ENCODE results near the gene TAF4. TPM values are rescaled to one million over a fixed set of nuclear protein-coding genes. Genes with fewer than 3 reads are reported as not detected.
"Not testable (repeated sequence)": the region's sequence is repeated elsewhere in the genome, so short reads cannot be mapped to it uniquely, and the experiment has no call there.

TAF4 gene
- total RNA-seq, 2 experiments from 2014 or later = 20.7 to 21.2 TPM

GRCh38 chr20:62080249-62080990 is 14.7 kb upstream of the TAF4 start:
- ChIA-PET POLR2A (no interaction called here), CTCF (no interaction called here)

- ChIA-PET POLR2A (no interaction called here), CTCF (no interaction called here)
Observed at GRCh38 chr20:62079166-62079565, 13.5 kb upstream of the TAF4 start.

DNA sequence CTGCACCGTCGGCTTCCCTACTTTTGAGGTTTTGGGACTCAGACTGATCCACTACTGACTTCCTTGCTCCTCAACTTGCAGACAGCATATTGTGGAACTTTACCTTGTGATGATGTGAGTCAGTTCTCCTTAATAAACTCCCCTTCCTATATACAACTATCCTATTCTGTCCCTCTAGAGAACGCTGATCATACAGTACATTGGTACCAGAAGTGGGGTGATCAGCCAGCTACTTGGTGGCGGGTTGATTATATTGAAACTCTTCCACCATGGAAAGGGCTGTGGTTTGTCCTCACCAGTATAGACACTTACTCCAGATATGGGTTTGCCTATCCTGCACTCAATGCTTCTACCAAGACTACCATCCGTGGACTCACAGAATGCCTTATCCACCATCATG is 7.6 kb upstream of the TAF4 start:
- CTCF ChIA-PET = no interaction called here

GRCh38 chr20:62071669-62072430 is 6.2 kb upstream of the TAF4 start:
- CTCF ChIA-PET, POLR2A ChIA-PET: not testable (repeated sequence)

More for the DNA sequence above, 7.6 kb upstream of the TAF4 start:
- POLR2A ChIA-PET = no interaction called here

GRCh38 chr20:62069741-62070216 is 4.1 kb upstream of the TAF4 start:
- ChIA-PET CTCF (no interaction called here), POLR2A (no interaction called here)

DNA sequence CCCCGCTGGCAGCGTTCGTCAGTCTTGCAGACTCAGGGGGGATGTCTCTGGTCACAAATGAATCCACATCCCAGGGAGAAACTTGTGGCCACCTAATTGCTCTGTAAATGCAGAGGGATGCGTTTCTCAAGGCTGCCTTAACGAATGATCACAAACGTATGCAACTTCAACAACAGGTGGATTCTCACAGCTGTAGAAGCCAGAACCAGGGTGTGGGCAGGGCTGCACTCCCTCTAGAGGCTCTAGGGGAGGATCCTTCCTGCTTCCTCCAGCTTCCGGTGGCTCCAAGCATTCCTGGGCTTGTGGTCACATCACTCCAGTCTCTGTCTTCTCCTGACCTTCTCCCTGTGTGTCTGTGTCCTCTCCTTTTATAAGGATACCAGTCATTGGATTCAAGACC is 3.3 kb upstream of the TAF4 start:
- CTCF ChIA-PET = no interaction called here

GRCh38 chr20:62067547-62068260 is 2.0 kb upstream of the TAF4 start:
- ChIA-PET CTCF (no interaction called here), POLR2A (interaction anchor here (0.5 kb wide), 1 partner anchor 132 kb away, joined by 7 read pairs; no protein-coding TSS in a partner anchor)

More for the DNA sequence above, 3.3 kb upstream of the TAF4 start:
- POLR2A ChIA-PET = interaction anchor here (0.7 kb wide), 1 partner anchor 311 kb away, joined by 4 read pairs; no protein-coding TSS in a partner anchor

DNA sequence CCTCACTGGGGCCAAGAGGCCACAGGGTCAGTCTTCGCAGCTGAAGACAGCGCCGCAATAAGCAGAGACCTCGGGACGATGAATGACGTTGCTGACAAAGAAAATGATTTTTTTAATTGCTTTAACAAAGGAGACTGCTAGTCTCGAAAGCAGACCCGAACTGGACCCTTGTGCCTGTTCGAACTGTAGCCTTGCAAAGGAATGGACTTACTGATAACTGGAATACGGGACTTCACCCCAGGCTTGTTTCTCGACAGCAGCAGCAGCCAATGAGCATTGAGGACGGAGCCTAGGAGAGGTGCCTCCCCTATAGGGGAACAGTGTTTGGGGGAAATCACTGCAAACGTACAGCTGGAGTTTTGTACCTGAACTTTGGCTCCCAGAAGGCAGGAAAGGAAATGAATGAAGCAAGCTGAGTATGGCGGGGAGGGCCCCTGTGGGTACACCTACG is 1.3 kb upstream of the TAF4 start:
- CTCF ChIA-PET = no interaction called here
- POLR2A ChIA-PET = interaction anchor here (0.5 to 1.8 kb wide), 4 partner anchors 55 to 235 kb away, joined by 3 to 19 read pairs (median 6); partner anchors contain the start of genes ADRM1 and LSM14B

DNA sequence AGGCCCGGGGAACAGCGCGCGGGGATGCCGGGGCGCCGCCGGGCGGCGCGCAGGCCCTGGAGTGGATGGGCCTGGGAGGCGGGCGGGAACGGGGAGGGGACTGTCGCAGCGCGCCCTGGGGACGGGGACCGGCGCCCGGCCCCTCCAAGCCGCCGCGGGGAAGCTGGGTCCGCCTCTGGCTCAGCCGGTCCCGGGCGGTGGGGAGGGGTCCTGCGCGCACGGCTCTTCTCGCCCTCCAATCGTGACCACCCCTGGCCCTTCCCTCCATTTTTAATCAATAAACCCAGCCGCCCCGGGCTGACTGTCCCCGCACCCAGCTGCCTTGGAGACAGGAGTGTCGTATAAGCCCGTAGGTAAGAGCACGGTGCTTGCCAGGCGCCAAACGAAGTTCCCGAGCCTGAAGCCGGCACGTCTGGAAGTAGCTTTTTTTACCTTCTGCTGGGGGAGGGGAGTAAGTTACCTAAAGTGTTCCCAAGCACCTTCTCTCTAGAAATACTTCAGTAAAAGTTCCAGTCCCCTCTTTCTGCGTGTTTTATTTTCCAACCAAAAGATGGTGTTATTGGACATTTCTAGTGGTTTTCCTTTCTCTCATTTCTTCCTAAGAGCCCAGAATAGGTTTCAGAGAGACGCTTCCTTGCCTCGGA is 780 bp upstream of the TAF4 start:
- ChIA-PET POLR2A (interaction anchor here (0.6 to 1.8 kb wide), 4 partner anchors 56 to 236 kb away, joined by 3 to 19 read pairs (median 7); partner anchors contain the start of genes ADRM1 and LSM14B), CTCF (no interaction called here)

DNA sequence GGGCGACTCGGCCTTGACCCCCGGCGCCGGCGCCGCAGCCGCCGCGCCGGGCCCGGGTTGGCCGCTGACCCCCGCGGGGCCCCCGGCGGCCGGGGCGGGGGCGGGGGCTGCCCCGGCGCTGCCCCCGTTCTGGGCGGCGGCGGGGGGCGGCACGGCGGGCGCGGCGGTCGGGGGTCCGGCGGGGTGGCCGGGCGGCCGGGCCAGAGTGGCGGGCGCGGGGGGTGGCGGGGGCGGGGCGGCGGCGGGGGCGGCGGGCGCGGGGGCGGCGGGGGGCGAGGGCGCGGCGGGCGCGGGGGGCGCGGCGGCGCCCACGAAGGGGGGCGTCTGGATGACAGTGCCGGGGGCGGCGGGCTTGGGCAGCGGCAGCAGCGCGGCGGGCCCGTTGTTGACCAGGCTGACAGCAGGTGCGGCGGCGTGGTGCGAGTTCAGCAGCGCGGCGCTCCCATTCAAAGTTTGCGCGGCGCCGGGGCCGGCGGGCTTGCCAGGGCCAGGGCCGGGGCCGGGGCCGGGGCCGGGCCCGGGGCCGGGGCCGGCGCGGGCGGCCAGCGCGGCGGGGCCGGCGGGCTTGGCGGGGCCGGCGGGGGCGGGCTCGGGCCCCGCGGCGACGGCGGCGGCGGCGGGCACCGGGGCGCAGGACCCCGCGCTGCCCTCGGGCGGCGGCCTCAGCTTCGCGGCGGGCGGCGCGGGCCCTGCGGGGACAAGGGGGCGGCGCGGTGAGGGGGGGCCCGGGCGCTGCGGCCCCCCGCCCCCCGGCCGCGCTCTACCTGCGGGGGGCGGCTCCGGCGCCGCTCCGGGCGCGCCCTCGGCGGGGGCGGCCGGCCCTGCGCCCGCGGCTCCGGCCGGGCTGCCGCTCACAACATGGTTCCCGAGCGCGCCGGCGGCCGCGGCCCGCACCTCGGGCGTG is 659 bp downstream of the TAF4 start:
- POLR2A ChIA-PET = interaction anchor here (0.5 to 1.8 kb wide), 3 partner anchors 11 to 57 kb away, joined by 3 to 19 read pairs (median 5); partner anchors contain the start of gene LSM14B
- CTCF ChIA-PET = interaction anchor here (1.0 kb wide), 1 partner anchor 54 kb away, joined by 3 read pairs; no protein-coding TSS in a partner anchor

- POLR2A ChIA-PET = no interaction called here
- CTCF ChIA-PET = no interaction called here
Observed at GRCh38 chr20:62063981-62064769, 1.5 kb downstream of the TAF4 start.

DNA sequence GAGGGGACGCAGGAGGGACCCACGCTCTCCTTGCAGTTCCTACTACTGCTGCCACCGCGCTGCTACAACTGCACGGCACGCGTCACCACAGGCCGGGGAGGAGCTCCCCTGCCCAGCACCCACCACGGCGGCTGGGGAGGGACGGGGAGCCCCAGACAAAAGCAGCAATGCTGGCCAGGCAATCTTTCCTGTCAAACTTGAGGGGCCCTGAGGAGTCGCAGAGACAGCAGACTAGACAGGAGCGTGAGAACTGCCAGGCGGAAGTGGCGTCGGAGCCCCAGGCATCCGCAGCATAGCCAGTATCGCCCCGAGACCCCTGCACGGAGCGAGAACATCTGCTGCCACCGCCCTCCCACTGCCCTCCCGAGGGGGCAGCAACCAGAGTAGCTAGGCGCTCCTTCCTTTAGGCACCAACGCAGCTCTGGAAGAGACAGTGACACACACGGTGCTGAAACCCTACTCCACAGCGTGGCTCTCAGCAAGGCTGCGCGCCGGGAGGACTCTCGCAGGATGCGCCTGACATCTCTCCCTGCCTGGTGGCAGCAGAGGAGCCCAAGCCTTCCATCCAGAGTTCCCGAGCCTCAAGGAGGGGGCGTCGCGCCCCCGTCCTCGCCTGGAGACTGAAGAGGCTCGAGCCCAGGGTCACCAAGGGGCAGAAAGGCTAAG is 2.2 kb downstream of the TAF4 start:
- ChIA-PET POLR2A (no interaction called here), CTCF (no interaction called here)

- ChIA-PET CTCF (no interaction called here), POLR2A (no interaction called here)
Observed at GRCh38 chr20:62062661-62063314, 2.9 kb downstream of the TAF4 start.

DNA sequence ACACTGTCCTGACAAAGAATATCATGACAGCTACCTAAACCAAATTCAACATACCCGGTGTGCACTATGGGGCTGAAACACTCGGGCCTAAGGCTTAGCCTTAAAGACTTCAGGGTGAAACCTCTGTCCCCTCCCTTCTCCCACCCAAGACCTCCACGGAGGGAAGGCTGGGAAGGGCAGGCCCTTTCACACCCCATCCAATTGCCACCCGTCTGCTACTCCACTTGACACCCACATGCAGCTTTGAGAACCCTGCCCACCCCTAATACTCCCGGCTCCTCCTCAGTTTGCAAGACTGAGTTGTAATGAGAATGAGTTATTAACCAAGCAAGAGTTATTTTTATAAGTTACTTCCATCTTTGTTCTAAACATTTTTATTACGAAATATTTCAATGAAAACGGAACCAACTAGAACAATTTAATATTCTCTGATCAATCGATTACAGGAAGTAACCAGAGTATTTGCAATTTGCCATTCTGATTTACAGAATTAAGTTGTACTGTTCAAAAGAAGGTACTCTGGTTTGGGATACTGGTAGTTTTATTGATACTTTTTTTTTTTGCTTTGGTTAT is 3.7 kb downstream of the TAF4 start:
- CTCF ChIA-PET = no interaction called here

GRCh38 chr20:62060631-62061541 is 4.8 kb downstream of the TAF4 start:
- CTCF ChIA-PET = no interaction called here
- POLR2A ChIA-PET = no interaction called here

More for the DNA sequence above, 3.7 kb downstream of the TAF4 start:
- POLR2A ChIA-PET = no interaction called here
